GM19455 (cell line): ENCODE data around the gene TEX9.
"Not testable (repeated sequence)": the region's sequence is repeated elsewhere in the genome, so short reads cannot be mapped to it uniquely, and the experiment has no call there.

Experiments
- ATAC-seq: cut with Tn5 transposase; IDR thresholded peaks from one replicate; pipeline ENCODE4 v1.9.1; 2021; ENCODE audit not compliant: unreplicated experiment

Gene TEX9

GRCh38 chr15:56361987-56362386, 3.2 kb upstream of the TEX9 start:
- no peak for ATAC-seq

GRCh38 chr15:56366211-56366610, 985 bp downstream of the TEX9 start:
- ATAC-seq: no peak

GRCh38 chr15:56367156-56367555, 1.9 kb downstream of the TEX9 start:
- no peak for ATAC-seq

GRCh38 chr15:56369234-56369633, 4.0 kb downstream of the TEX9 start:
- ATAC-seq: no peak

- ATAC-seq: peak; percentile 80
Observed at GRCh38 chr15:56371495-56372147, 6.4 kb downstream of the TEX9 start.

- not testable (repeated sequence) for ATAC-seq
Observed at GRCh38 chr15:56374693-56375092, 9.5 kb downstream of the TEX9 start.

- not testable (repeated sequence) for ATAC-seq
Observed at GRCh38 chr15:56377822-56378221, 12.6 kb downstream of the TEX9 start.

GRCh38 chr15:56383010-56383409, 17.8 kb downstream of the TEX9 start:
- ATAC-seq: no peak

GRCh38 chr15:56385908-56386307, 20.7 kb downstream of the TEX9 start:
- ATAC-seq: no peak

- no peak for ATAC-seq
Observed at GRCh38 chr15:56390739-56391267, 25.6 kb downstream of the TEX9 start.

- no peak for ATAC-seq
Observed at GRCh38 chr15:56393277-56393676, 28.1 kb downstream of the TEX9 start.

- ATAC-seq: no peak
Observed at GRCh38 chr15:56394909-56395308, 29.7 kb downstream of the TEX9 start.

GRCh38 chr15:56397325-56397724, 32.1 kb downstream of the TEX9 start:
- not testable (repeated sequence) for ATAC-seq

- ATAC-seq: not testable (repeated sequence)
Observed at GRCh38 chr15:56399209-56399608, 34.0 kb downstream of the TEX9 start.

- no peak for ATAC-seq
Observed at GRCh38 chr15:56410721-56411120, 45.5 kb downstream of the TEX9 start.

GRCh38 chr15:56411122-56411749, 46.0 kb downstream of the TEX9 start:
- no peak for ATAC-seq

- not testable (repeated sequence) for ATAC-seq
Observed at GRCh38 chr15:56413114-56413733, 48.0 kb downstream of the TEX9 start.

- no peak for ATAC-seq
Observed at GRCh38 chr15:56425276-56425675, 60.0 kb downstream of the TEX9 start.

- no peak for ATAC-seq
Observed at GRCh38 chr15:56425976-56426375, 60.8 kb downstream of the TEX9 start.

- ATAC-seq: no peak
Observed at GRCh38 chr15:56428821-56429458, 63.7 kb downstream of the TEX9 start.

- ATAC-seq: no peak
Observed at GRCh38 chr15:56432304-56432703, 67.1 kb downstream of the TEX9 start.
